GM23338 (cell line): ENCODE results near the gene ST6GALNAC6.

ENCODE experiments used
- CREB1 ChIP-seq: fragments of 250-450 bp; sonication (Bioruptor Pico); IDR thresholded peaks from 2 replicates; pipeline ENCODE4 v1.5.0; 2020; ENCODE audit warnings: low read depth, mild to moderate bottlenecking, moderate library complexity
- CTCF ChIP-seq, 2 experiments: fragments of 200-600 bp in 1 of 2; sonication (generic) in 1 of 2; conservative IDR thresholded peaks; 2 replicates each; pipeline versions ENCODE4 v1.5.1 to v1.6.1; 2016 to 2017; ENCODE audit warnings: antibody characterized with exemption in 2 of 2, low read depth in 2 of 2, mild to moderate bottlenecking in 2 of 2, moderate library complexity in 1 of 2
- ETS1 ChIP-seq: IDR thresholded peaks from 2 replicates; pipeline ENCODE4 v1.6.1; 2016; ENCODE audit warnings: antibody characterized with exemption
- EZH2 ChIP-seq: fragments of 200-600 bp; sonication (generic); IDR thresholded peaks from one replicate; pipeline ENCODE4 v1.8.0; 2017; ENCODE audit warnings: antibody characterized with exemption, mild to moderate bottlenecking, low read depth; ENCODE audit not compliant: unreplicated experiment
- EZH2phosphoT487 ChIP-seq: fragments of 200-600 bp; sonication (generic); IDR thresholded peaks from one replicate; pipeline ENCODE4 v1.8.1; 2018; ENCODE audit warnings: antibody characterized with exemption; ENCODE audit not compliant: unreplicated experiment
- JUNB ChIP-seq: IDR thresholded peaks from one replicate; pipeline ENCODE4 v1.6.1; 2016; ENCODE audit warnings: antibody characterized with exemption; ENCODE audit not compliant: unreplicated experiment
- NANOG ChIP-seq: IDR thresholded peaks from 2 replicates; pipeline ENCODE4 v1.6.1; 2016; ENCODE audit warnings: antibody characterized with exemption, borderline replicate concordance
- POLR2AphosphoS5 ChIP-seq: IDR thresholded peaks from 2 replicates; pipeline ENCODE4 v1.6.1; 2016; ENCODE audit warnings: antibody characterized with exemption, low read depth
- STAT1 ChIP-seq: IDR thresholded peaks from one replicate; pipeline ENCODE4 v1.6.1; 2016; ENCODE audit warnings: antibody characterized with exemption; ENCODE audit not compliant: unreplicated experiment
- ZNF114 ChIP-seq: fragments of 250-450 bp; sonication (Bioruptor Pico); IDR thresholded peaks from 2 replicates; pipeline ENCODE4 v1.5.0; 2020; ENCODE audit warnings: mild to moderate bottlenecking, moderate library complexity
- ZNF331 ChIP-seq: fragments of 250-450 bp; sonication (Bioruptor Pico); IDR thresholded peaks from 2 replicates; pipeline ENCODE4 v1.5.0; 2020; ENCODE audit warnings: low read depth, mild to moderate bottlenecking, moderate library complexity
- TF ChIP-seq, protein P1 (sequence below): IDR thresholded peaks from one replicate; pipeline ENCODE4 v1.6.1; 2018; ENCODE audit warnings: antibody characterized with exemption; ENCODE audit not compliant: unreplicated experiment

- TF ChIP-seq CTCF (conservative IDR thresholded peaks at IDR 0.05; ENCODE audit: low read depth in 2 of 2) (no peak), EZH2 (no peak), EZH2phosphoT487 (no peak), JUNB (no peak), ETS1 (no peak), CREB1 (CRISPR knock-in tag) (no peak), POLR2AphosphoS5 (no peak), NANOG (no peak), STAT1 (no peak), ZNF114 (CRISPR knock-in tag) (no peak), ZNF331 (CRISPR knock-in tag) (no peak)
- TF ChIP-seq, protein P1, sequence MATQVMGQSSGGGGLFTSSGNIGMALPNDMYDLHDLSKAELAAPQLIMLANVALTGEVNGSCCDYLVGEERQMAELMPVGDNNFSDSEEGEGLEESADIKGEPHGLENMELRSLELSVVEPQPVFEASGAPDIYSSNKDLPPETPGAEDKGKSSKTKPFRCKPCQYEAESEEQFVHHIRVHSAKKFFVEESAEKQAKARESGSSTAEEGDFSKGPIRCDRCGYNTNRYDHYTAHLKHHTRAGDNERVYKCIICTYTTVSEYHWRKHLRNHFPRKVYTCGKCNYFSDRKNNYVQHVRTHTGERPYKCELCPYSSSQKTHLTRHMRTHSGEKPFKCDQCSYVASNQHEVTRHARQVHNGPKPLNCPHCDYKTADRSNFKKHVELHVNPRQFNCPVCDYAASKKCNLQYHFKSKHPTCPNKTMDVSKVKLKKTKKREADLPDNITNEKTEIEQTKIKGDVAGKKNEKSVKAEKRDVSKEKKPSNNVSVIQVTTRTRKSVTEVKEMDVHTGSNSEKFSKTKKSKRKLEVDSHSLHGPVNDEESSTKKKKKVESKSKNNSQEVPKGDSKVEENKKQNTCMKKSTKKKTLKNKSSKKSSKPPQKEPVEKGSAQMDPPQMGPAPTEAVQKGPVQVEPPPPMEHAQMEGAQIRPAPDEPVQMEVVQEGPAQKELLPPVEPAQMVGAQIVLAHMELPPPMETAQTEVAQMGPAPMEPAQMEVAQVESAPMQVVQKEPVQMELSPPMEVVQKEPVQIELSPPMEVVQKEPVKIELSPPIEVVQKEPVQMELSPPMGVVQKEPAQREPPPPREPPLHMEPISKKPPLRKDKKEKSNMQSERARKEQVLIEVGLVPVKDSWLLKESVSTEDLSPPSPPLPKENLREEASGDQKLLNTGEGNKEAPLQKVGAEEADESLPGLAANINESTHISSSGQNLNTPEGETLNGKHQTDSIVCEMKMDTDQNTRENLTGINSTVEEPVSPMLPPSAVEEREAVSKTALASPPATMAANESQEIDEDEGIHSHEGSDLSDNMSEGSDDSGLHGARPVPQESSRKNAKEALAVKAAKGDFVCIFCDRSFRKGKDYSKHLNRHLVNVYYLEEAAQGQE, result no peak
These were observed 18.2 kb upstream of the ST6GALNAC6 start for GRCh38 chr9:127917603-127918002.
